Measurements from ENCODE around the gene AZIN2. TPM values are rescaled to one million over a fixed set of nuclear protein-coding genes. Genes with fewer than 3 reads are reported as not detected.
A peak's percentile ranks its signal among the peaks of the same experiment; 100 is the strongest.

The AZIN2 gene
- total RNA-seq, 1 experiment from 2014 or later = 2.4 TPM

DNA sequence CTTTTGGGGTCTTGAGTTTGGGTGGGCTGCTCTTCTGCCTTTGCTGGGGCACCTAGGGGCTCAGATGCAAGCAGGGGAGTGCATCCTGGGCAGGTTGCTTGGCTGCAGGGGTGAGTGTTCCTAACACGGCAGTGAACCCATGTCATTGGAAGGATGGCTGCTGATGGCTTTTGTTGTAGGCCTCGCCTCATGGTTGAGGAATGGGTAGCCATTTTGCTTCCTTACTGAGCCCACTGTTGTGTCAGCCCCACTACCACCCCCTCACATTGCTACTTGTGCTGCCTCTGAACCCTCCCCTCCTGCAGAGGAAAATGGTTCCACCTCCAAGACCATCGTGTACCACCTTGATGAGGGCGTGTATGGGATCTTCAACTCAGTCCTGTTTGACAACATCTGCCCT, 16.8 kb downstream of the AZIN2 start:
- H3K27me3 ChIP-seq (ENCODE audit: control insufficient read depth, insufficient read depth, low read length) = no peaks in the 10 kb centered on the region
- no peak for ATAC-seq
- H3K4me3 ChIP-seq (ENCODE audit: low read depth in 2 of 2, low read length in 2 of 2) = no peak overlapping the region
- intact Hi-C loops (cut with micrococcal nuclease; ENCODE audit: unreplicated experiment) = loop anchor here (10.0 kb wide), 1 partner anchor 267 kb away; no protein-coding TSS in a partner anchor
- H3K9me3 ChIP-seq (ENCODE audit: control insufficient read depth, insufficient read depth, low read depth, low read length) = no peaks in the 10 kb centered on the region
- no peak for TF ChIP-seq TCF7L2 (IDR thresholded peaks at IDR 0.05; ENCODE audit: low read depth, low read length)
- TF ChIP-seq CTCF (IDR thresholded peaks at IDR 0.05) = no peak
- no peak for TF ChIP-seq POLR2AphosphoS5 (IDR thresholded peaks at IDR 0.05; ENCODE audit: low read depth, low read length)
- TF ChIP-seq SIN3A (IDR thresholded peaks at IDR 0.05; ENCODE audit: borderline replicate concordance, insufficient read depth, low read depth, low read length) = no peak
- TF ChIP-seq, protein P1, sequence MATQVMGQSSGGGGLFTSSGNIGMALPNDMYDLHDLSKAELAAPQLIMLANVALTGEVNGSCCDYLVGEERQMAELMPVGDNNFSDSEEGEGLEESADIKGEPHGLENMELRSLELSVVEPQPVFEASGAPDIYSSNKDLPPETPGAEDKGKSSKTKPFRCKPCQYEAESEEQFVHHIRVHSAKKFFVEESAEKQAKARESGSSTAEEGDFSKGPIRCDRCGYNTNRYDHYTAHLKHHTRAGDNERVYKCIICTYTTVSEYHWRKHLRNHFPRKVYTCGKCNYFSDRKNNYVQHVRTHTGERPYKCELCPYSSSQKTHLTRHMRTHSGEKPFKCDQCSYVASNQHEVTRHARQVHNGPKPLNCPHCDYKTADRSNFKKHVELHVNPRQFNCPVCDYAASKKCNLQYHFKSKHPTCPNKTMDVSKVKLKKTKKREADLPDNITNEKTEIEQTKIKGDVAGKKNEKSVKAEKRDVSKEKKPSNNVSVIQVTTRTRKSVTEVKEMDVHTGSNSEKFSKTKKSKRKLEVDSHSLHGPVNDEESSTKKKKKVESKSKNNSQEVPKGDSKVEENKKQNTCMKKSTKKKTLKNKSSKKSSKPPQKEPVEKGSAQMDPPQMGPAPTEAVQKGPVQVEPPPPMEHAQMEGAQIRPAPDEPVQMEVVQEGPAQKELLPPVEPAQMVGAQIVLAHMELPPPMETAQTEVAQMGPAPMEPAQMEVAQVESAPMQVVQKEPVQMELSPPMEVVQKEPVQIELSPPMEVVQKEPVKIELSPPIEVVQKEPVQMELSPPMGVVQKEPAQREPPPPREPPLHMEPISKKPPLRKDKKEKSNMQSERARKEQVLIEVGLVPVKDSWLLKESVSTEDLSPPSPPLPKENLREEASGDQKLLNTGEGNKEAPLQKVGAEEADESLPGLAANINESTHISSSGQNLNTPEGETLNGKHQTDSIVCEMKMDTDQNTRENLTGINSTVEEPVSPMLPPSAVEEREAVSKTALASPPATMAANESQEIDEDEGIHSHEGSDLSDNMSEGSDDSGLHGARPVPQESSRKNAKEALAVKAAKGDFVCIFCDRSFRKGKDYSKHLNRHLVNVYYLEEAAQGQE (IDR thresholded peaks at IDR 0.05; ENCODE audit: insufficient read depth in 1 of 2, low read depth in 2 of 2, low read length in 1 of 2) = no peak
- 0 out of 2 replicates have a peak, but pooled peaks cover 7% of the 10 kb centered on the region for H3K4me1 ChIP-seq (ENCODE audit: control insufficient read depth, insufficient read depth, low read length)
- no peak overlapping the region for H3K27ac ChIP-seq (ENCODE audit: low read length)
- POLR2A ChIA-PET = no interaction called here
- no TSS peak for BruUV-seq (replicated peaks)
- DNase-seq (ENCODE audit: low read depth, low spot score) = no peak
- CTCF ChIA-PET = no interaction called here
- in situ Hi-C loops (cut with HindIII; ENCODE audit: low pct_unique_long_range_greater_than_20kb, low sequenced_read_pairs) = no loop called here
- H3K36me3 ChIP-seq (ENCODE audit: control insufficient read depth, insufficient read depth, low read length) = no peaks in the 10 kb centered on the region

DNA sequence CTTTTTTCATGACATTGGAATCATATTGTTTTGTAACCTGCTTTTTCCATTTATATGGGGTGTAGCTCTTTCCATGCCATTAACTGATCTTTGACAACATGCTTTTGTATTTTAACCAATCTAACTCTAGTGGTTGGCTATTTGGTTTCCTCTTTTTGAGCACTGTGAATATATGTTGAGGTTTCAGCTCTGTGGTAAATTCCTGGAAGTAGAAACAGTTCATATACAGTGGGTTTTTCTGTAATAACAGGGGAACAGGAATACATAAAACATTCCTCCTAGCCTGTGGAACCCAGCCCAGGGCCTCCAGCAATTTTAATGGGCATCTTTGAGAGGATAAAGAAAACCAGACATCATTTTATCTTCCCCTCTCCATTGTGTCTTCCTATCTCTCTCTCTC, 17.4 kb downstream of the AZIN2 start:
- BruUV-seq (replicated peaks) = no TSS peak
- POLR2A ChIA-PET = no interaction called here
- no peaks in the 10 kb centered on the region for H3K36me3 ChIP-seq (ENCODE audit: control insufficient read depth, insufficient read depth, low read length)
- no peaks in the 10 kb centered on the region for H3K9me3 ChIP-seq (ENCODE audit: control insufficient read depth, insufficient read depth, low read depth, low read length)
- H3K27ac ChIP-seq (ENCODE audit: low read length) = peak overlapping the region; percentile 40
- H3K27me3 ChIP-seq (ENCODE audit: control insufficient read depth, insufficient read depth, low read length) = no peaks in the 10 kb centered on the region
- intact Hi-C loops (cut with micrococcal nuclease; ENCODE audit: unreplicated experiment) (loop anchor here (10.0 kb wide), 1 partner anchor 266 kb away; no protein-coding TSS in a partner anchor), in situ Hi-C loops (cut with HindIII; ENCODE audit: low pct_unique_long_range_greater_than_20kb, low sequenced_read_pairs) (no loop called here)
- H3K4me1 ChIP-seq (ENCODE audit: control insufficient read depth, insufficient read depth, low read length) = 0 out of 2 replicates have a peak, but pooled peaks cover 7% of the 10 kb centered on the region
- ATAC-seq (no peak), DNase-seq (ENCODE audit: low read depth, low spot score) (no peak)
- no peak overlapping the region for H3K4me3 ChIP-seq (ENCODE audit: low read depth in 2 of 2, low read length in 2 of 2)
- TF ChIP-seq SIN3A (IDR thresholded peaks at IDR 0.05; ENCODE audit: borderline replicate concordance, insufficient read depth, low read depth, low read length) (no peak), POLR2AphosphoS5 (IDR thresholded peaks at IDR 0.05; ENCODE audit: low read depth, low read length) (no peak), TCF7L2 (IDR thresholded peaks at IDR 0.05; ENCODE audit: low read depth, low read length) (no peak), CTCF (IDR thresholded peaks at IDR 0.05) (no peak)
- TF ChIP-seq, protein P1 (IDR thresholded peaks at IDR 0.05; ENCODE audit: insufficient read depth in 1 of 2, low read depth in 2 of 2, low read length in 1 of 2) = no peak
- CTCF ChIA-PET = no interaction called here

Measured in Panc1 (cell line).